ENCODE data around the gene GALP.
"Not testable (repeated sequence)": the region's sequence is repeated elsewhere in the genome, so short reads cannot be mapped to it uniquely, and the experiment has no call there.

GALP gene

DNA sequence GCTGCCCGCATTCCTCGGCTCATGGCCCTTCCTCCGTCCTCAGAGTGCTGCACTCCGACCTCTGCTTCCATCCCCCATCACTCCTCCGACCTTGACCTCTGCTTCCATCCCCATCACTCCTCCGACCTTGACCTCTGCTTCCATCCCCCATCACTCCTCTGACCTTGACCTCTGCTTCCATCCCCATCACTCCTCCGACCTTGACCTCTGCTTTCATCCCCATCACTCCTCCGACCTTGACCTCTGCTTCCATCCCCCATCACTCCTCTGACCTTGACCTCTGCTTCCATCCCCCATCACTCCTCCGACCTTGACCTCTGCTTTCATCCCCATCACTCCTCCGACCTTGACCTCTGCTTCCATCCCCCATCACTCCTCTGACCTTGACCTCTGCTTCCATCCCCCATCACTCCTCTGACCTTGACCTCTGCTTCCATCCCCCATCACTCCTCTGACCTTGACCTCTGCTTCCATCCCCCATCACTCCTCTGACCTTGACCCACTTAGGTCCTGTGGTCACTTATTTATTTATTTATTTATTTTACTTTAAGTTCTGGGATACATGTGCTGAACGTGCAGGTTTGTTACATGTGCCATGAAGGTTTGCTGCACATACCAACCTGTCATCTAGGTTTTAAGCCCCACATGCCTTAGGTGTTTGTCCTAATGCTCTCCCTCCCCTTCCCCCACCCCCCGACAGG lies 26.7 kb upstream of the GALP start:
- not testable (repeated sequence) for DNase-seq

DNA sequence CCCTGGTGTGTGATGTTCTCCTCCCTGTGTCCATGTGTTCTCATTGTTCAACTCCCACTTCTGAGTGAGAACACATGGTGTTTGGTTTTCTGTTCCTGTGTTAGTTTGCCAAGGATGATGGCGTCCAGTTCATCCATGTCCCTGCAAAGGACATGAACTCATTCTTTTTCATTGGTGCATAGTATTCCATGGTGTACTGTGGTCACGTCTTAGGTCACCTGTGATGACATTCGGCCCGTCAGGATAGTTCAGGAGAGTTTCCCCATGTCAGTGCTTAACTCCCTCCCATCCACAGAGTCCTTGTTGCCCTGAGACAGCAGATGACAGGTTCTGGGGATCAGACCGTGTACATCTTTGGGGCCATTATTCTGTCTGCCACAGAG lies 26.2 kb upstream of the GALP start:
- DNase-seq: no peak

DNA sequence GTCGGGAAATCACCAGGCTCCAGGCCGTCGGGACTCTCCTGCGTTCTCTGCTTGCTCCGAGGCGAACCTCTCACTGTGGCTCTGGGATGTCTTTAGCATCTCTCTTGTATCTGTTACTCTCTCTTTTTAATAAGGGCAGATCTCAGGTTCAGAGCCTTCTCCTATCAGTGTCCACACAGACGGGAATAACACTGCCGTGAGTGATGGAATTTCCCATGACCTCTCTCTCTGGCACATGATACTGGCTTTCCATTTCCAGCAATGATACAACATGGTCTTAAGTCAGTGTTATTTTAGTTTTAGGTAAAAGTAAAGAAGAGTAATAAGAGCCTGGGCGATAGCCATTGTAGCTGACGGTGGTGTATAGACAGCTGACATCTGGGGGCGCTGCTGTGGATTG lies 25.4 kb upstream of the GALP start:
- DNase-seq: no peak

DNA sequence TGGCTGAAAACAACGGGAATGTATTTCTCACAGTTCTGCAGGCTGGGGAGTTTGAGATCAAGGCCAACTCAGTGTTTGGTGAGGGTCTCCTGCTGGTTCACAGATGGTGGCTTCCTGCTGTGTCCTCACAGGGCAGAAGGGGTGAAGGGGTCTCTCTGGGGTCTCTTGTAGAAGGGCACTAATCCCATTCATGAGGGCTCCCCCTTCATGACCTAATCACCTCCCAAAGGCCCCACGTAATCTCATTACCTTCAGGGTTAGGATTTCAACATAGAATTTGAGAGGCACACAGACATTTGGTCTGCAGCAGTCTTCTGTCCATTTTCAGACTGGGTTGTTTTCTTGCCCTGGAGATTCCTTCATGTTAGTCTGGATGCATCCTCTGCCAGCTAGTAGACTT lies 23.2 kb upstream of the GALP start:
- no peak for DNase-seq

DNA sequence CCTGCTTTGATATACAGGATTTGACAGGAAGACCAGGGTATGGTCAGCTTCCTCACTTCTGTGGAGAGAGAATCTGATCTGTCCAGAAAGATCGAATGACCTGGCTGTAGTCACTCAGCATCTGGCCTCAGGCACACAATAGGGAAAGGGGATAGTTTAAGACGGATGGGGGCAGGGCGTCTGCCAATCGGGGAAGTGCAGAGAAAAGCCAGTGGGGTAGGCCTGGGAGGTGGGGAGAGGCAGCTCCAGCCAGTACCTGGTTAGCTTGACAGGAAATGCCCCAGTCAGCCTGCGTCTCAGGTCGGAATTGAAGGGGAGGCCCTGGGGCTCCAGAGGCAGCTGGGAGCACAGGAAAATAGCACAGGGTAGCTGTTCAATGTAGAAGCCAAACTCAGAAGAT lies 22.3 kb upstream of the GALP start:
- DNase-seq: peak; percentile 97

DNA sequence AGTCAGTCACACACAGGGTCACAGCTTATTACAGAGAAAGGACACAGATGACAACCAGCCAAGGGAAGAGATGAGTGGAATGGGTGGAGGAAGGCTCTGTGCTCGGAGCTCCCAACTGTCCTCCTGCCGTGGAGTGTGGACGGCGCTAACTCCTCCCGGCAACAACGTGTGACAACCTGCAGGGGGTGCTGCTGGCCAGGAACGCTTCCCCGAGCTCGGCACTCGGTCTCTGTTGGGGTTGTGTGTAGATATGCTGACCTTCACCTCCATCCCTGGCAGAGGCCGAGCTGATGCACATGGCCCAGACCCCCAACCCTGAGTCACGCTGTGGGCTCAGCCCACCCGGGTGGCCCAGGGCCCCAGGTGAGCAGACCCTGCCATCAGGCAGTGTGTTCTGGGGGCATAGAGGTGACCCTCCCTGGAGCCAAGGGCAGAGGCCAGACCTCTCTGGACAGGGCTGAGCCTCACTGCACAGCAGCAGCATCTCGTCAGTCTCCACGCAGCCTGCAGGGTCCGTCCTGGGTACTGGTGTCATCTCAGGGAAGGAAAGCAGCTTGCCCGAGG lies 20.6 kb upstream of the GALP start:
- peak; percentile 67 for DNase-seq

DNA sequence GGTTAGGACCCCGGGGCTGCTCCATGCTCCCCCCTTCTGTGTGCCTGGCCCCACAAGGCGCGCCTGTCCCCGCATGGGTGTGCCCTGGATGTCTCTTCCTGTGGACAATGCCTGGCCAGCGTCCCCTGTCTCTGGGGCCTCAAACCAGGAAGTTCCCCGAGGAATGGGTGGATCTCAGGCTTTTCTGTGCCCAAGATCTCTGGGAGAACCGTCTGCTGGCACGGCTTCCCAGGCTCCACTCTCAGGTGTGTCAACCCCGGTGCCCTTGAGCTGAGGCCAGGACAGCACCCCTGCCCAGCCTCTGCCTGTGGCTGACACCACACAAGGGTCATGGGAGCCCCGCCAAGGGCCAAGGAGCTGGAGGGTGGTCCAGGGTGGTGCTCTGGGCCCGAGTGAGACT lies 19.0 kb upstream of the GALP start:
- DNase-seq: no peak

DNA sequence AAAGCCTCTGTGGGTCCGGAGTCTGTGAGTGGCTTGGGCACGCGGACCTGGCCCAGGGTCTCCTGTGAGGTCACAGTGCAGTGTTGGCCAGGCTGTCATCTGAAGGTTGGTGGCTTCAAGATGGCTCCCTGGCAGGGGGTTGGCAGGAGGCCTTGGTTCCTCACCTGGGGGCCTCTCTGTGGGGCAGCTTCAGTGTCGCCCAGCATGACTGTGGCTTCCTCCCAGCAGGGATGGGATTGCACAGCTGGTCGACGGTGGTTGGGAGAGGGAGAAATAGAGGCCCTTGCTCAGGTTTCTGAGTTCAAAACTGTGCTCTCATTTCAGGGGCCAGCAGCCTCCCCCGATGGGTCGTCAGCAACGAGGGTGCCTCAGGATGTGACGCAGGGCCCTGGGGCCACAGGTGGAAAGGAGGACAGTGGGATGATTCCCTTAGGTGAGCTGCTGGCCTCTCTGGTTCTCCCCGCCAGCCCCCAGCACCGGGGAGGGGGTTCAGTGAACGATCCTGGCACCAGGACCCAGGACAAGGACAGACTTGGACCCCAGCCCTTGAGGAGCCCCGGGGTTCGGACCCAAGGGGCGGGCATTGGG lies 17.5 kb upstream of the GALP start:
- no peak for DNase-seq

DNA sequence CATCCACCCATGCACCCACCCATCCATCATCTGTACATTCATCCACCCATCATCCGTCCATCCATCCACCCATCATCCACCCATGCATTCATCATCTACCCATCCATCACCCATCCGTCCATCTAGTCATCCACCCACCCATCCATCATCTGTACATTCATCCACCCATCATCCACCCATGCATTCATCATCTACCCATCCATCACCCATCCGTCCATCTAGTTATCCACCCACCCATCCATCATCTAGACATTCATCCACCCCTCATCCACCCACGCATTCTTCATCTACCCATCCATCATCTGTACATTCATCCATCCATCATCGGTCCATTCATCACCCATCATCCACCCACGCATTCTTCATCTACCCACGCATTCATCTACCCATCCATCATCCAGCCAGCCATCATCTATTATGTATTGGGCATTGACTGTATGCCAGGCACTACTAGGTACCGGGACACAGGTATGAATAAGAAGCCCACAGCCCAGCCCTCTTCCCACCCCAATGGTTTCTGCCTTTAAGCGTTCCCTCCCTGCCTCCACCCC lies 16.7 kb upstream of the GALP start:
- DNase-seq: no peak

DNA sequence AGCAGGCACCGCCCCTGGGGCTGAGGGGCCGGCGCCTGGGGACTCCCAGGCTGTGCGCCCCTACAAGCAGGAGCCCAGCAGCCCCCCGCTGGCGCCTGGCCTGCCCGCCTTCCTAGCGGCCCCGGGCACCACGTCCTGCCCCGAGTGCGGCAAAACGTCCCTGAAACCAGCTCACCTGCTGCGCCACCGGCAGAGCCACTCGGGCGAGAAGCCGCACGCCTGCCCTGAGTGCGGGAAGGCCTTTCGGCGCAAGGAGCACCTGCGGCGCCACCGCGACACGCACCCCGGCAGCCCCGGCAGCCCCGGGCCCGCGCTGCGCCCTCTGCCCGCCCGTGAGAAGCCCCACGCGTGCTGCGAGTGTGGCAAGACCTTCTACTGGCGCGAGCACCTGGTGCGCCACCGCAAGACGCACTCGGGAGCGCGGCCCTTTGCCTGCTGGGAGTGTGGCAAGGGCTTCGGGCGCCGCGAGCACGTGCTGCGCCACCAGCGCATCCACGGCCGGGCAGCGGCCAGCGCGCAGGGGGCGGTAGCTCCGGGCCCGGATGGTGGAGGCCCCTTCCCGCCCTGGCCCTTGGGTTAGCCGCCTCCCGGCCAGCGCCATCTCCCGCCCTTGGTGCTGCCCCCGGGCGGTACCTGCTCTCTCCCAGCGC lies 16.1 kb upstream of the GALP start:
- no peak for DNase-seq

DNA sequence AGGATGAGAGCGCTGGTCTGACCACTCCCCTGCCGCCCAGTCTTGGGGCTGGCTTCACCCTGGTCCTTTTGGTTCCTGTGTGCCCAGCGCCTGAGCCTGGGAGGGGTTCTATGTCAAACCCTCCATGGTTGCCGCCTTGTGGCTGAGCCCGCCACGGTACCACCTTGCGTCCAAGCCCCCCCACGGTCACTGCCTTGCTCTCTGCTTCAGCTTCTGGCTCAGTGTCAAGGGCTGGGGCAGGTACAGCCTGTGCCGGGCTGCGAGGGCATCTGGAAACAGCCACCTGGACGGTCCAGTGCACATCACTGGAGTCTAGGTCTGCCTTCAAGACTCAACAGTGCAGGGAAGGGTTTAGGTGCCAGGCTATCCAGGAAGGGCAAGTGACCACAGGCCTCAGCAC lies 14.3 kb upstream of the GALP start:
- DNase-seq: no peak

DNA sequence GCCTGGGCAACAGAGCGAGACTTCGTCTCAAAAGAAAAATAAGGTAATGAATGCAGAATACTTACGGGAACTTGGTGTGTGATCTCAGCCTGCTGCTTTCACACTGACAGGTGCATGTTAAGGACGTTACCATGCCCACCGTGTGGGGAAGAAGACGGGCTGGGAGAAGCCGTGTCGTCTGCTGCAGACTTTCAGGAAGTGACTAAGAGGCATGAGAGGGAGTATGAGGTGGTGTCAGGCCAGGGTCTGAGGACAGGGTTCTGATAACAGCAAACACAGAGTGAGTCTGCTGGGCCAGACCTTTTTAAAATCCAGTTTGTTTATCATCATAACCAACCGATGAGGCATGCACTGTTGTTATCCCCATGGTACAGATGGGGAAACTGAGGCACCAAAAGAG lies 13.6 kb upstream of the GALP start:
- DNase-seq: no peak

DNA sequence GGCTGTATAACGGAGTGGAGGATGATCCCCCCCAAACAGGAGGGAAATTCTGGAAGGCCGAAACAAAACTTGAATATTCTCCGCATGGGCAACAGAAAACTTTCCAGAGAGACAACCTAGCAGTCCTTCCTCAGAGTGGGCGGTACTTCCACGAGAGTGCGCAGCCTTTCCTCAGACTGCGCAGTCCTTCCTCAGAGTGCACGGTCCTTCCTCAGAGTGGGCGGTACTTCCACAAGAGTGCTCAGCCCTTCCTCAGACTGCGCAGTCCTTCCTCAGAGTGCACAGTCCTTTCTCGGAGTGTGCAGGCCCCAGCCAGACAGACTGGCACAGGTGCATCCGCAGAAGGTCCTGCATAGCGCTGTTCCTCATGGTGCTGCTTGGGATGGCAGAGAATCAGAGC lies 12.7 kb upstream of the GALP start:
- DNase-seq: no peak

DNA sequence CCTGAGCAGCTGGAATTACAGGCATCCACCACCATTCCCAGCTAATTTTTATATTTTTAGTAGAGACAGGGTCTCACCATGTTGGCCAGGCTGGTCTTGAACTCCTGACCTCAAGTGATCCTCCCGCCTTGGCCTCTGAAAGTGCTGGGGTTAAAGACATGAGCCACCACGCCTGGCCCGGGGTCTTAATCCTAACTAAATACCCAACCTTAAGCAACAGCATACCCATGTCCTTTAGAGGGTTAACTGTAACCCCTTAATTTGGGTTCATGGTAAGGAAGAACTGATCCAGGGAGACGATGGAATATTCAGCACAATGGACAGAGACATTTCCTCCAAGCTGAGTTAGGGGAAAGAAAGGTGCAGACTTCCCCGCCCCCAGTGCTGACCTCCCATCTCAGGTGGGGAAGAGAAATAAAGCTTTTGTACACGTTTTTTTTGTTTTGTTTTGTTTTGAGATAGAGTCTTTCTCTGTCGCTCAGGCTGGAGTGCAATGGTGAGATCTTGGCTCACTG lies 8.7 kb upstream of the GALP start:
- DNase-seq: no peak

DNA sequence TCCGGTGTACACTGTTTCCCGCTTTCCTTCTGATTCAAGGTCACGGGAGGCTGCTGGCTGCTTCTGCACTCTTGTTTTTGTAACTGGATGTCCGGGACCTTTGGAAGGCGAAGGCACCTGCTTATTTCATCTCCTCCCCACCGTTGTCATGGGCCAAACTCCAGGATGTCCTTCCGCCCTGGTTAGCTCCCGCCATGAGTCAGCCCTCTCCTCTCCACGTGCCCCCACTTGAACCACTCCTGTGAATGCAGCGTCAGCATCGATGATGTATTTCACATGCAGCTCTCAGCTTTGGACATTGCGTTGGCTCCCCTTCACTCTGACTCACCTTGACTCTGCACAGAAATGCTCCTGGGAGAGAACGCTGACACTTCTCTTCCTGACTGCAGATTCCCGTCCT lies 5.5 kb upstream of the GALP start:
- no peak for DNase-seq

DNA sequence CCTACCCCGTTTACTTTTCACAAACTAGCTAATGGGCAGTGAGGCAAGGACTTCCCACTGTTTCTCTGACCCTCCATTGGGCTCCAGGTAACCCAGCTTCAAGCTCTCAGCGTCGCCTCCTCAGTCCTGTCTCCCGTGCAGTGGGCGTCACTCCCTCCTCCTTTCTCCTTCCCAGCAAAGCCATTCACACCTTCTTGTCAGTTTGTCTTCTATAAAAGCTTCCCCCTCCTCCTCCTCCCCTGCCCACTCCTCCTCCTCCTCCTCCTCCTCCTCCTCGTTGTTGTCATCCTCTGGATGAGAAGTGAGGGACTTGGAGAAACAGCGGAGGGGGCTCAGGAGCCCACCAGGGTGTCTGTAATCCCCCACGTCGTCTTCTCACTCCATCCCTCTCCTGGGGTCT lies 1.7 kb upstream of the GALP start:
- DNase-seq: no peak

DNA sequence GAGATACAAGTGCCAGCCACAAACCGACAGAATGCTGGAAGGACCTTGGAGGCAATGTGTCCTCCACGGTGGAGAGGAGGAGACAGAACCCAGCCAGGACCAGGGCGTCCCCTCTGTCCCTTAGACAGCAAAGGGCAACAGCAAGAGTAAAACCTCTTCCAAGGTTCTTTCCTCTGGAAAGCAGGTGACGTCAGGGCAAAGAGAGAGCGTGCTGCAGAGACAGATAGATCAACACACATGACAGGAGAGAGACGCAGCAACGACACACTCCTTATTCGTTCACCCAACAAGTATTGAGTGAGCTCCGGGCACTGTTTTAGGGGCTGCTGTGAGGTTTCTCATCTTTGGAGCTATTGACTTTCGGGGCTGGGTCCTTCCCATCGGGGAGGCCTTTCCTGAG lies 1.3 kb upstream of the GALP start:
- no peak for DNase-seq

DNA sequence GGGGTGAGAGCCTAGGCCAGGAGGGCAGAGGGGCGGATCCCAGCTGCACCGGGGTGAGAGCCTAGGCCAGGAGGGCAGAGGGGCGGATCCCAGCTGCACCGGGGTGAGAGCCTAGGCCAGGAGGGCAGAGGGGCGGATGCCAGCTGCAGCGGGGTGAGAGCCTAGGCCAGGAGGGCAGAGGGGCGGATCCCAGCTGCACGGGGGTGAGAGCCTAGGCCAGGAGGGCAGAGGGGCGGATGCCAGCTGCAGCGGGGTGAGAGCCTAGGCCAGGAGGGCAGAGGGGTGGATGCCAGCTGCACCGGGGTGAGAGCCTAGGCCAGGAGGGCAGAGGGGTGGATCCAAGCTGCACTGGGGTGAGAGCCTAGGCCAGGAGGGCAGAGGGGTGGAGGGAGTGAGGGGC lies 502 bp downstream of the GALP start:
- DNase-seq: not testable (repeated sequence)

DNA sequence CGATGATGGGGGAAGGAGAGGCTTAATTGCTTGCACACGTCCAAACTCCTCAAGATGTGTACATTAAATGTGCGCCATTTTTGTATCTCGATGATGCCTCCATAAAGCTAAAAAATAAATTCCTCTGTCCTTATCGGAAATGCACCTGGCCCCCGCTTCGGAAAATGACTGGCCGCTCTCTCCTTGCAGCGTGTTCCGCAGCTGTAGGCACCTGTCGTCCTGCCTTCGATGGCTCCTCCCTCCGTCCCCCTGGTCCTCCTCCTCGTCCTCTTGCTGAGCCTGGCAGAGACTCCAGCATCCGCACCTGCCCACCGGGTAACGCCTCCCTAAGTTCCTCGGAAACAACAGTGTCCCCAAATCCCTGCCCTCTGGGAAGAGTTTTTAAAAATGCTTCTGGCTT lies 1.1 kb downstream of the GALP start:
- DNase-seq: no peak

DNA sequence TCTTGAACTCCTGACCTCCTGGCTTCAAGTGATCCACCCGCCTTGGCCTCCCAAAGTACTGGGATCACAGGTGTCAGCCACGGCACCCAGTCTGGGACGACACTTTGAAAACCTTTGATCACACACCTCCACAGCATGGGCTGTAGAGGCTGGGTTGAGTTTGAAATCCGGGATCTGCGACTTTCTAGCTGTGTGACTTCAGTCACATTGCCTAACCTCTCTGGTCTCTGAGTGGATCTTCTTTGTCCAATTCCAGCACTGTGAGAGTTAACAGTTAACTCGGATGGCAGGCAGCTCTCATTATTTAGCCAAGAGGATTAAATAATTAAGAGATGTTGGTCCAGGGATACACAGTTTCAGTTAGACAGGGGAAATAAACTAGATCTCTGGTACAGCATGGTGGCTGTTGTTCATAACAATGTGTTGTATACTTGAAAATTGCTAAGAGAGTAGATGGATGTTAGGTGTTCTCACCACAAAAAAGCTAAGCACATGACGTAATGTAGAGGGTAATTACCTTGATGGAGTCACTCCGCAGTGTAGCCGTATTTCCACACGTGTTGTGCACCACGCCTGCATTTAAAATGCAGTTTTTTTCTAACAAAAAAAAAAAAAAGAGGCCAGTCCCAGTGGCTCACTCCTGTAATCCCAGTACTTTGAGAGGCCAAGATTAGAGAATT lies 1.9 kb downstream of the GALP start:
- DNase-seq: no peak

DNA sequence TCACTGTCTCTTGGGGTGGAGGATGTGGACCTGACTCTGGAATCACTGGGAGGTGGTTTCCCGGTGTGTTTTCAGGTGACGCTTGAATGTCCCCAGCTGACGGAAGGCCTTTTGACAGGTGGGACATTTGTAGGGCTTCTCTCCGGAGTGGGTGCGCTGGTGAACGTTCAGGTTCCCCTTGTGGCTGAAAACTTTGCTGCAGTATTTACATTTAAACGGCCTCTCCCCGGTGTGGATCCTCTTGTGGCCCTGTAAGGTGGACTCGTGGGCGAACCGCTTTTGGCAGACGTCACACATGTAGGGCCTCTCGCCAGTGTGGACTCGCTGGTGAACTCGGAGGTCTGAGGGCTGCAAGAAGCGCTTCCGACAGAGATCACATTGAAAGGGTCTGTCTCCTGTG lies 14.0 kb downstream of the GALP start:
- no peak for DNase-seq

DNA sequence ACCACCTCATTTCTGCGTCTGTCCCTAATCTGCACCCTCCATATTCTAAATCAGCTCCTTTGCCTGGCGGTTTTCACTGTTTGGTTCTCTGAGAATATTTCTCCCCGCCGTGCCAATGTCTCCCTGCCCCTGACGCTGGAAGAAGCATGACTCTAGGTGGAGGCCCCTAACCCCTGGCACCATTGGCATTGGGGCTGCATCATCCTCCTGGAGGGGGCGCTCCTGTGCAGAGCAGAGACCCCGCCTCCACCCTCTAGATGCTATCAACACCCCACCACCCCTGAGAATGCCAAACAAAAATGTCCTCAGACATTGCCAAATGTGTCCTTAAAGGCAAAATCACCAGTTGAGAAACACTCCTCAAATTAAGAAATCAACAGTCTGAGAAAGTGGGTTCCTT lies 15.3 kb downstream of the GALP start:
- no peak for DNase-seq

DNA sequence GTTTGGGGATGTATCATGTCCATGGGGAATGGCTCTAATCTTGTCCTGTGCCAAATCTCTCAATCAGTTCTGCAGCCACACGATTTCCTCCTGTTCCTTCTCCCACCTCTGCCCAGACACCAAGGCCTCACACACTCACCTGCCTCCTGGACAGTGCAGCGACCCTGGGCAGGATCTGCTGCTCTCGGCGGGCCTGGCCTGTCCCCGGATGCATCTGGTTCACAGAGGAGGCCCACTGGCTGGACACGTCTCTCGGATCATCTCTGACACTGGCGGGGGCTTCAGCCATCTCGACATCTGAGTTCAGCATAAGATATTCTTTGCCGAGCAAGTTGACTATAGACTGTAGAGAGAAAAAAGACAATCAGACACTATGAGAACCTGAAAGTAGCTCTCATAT lies 15.9 kb downstream of the GALP start:
- no peak for DNase-seq

All from islet precursor cell (in vitro differentiated cells).